ENCODE measurements around the gene GRM8.

- TF ChIP-seq CTCF (IDR thresholded peaks at IDR 0.05): no peak
- no peak for TF ChIP-seq POLR2A (IDR thresholded peaks at IDR 0.05)
- TF ChIP-seq POLR2AphosphoS5 (IDR thresholded peaks at IDR 0.05): no peak
- TF ChIP-seq EP300 (IDR thresholded peaks at IDR 0.05): no peak
Observed at GRCh38 chr7:127207806-127208205, 44.9 kb downstream of the GRM8 start.

All from upper lobe of left lung (tissue), 4 donors.